ENCODE data around the gene GFRA1. TPM values are rescaled to one million over a fixed set of nuclear protein-coding genes. Genes with fewer than 3 reads are reported as not detected.

GFRA1 gene
- total and polyA plus RNA-seq, 2 donors (not counting 3 experiments of a cell fraction or from before 2014, with no cell fraction given): 0.22 to 0.88 TPM

- no TSS peak for BruUV-seq (replicated peaks)
- H3K79me2 ChIP-seq (ENCODE audit: control insufficient read depth, insufficient read depth, low read length): no peaks in the 10 kb centered on the region
- DNase-seq (ENCODE audit: low read depth, low spot score) (no peak), FAIRE-seq (no peak)
- no peak overlapping the region for H3K4me2 ChIP-seq (ENCODE audit: insufficient read depth, low read length)
- H4K20me1 ChIP-seq (replicated peaks; ENCODE audit: control insufficient read depth, extremely low read depth, insufficient read depth, low read length): no peaks in the 10 kb centered on the region
- dilution Hi-C loops (cut with MboI; ENCODE audit: extremely low pct_ligation_motif_present, low sequenced_read_pairs) (no loop called here), intact Hi-C loops (cut with micrococcal nuclease) (no loop called here)
- no peaks in the 10 kb centered on the region for H3K36me3 ChIP-seq (ENCODE audit: control insufficient read depth in 2 of 2, extremely low read depth in 1 of 2, insufficient read depth in 2 of 2, low read length in 2 of 2)
- ChIA-PET POLR2A (no interaction called here), CTCF (no interaction called here)
- H3K27me3 ChIP-seq (ENCODE audit: control insufficient read depth in 2 of 2, insufficient read depth in 2 of 2, low read length in 2 of 2): no peaks in the 10 kb centered on the region
- no peak overlapping the region for H3K9ac ChIP-seq (replicated peaks; ENCODE audit: extremely low read depth, insufficient read depth, low read length)
- no peaks in the 10 kb centered on the region for H3K4me1 ChIP-seq (ENCODE audit: control insufficient read depth, extremely low read depth, insufficient read depth, low read length)
- H3K9me1 ChIP-seq (replicated peaks; ENCODE audit: control insufficient read depth, extremely low read depth, insufficient read depth, low read length): no peaks in the 10 kb centered on the region
- no peak overlapping the region for H3K27ac ChIP-seq (ENCODE audit: insufficient read depth, low read depth, low read length)
- TF ChIP-seq MAX (IDR thresholded peaks at IDR 0.05; ENCODE audit: insufficient read depth, insufficient read length) (no peak), MYC (IDR thresholded peaks at IDR 0.05; ENCODE audit: low read depth, low read length) (no peak), POLR2AphosphoS5 (IDR thresholded peaks at IDR 0.05; ENCODE audit: insufficient read depth, low read depth, low read length) (no peak), JUN (IDR thresholded peaks at IDR 0.05; ENCODE audit: borderline replicate concordance, insufficient read depth, insufficient read length, low read depth) (no peak), FOS (IDR thresholded peaks at IDR 0.05; ENCODE audit: borderline replicate concordance, insufficient read depth, low read length) (no peak), GATA2 (IDR thresholded peaks at IDR 0.05; ENCODE audit: insufficient read depth, insufficient read length, low read depth, low read length) (no peak), EZH2 (IDR thresholded peaks at IDR 0.05; ENCODE audit: borderline replicate concordance, low read depth, low read length, severe bottlenecking) (no peak), POLR2A (IDR thresholded peaks at IDR 0.05; ENCODE audit: low read depth, low read length) (no peak)
- TF ChIP-seq, protein P1, sequence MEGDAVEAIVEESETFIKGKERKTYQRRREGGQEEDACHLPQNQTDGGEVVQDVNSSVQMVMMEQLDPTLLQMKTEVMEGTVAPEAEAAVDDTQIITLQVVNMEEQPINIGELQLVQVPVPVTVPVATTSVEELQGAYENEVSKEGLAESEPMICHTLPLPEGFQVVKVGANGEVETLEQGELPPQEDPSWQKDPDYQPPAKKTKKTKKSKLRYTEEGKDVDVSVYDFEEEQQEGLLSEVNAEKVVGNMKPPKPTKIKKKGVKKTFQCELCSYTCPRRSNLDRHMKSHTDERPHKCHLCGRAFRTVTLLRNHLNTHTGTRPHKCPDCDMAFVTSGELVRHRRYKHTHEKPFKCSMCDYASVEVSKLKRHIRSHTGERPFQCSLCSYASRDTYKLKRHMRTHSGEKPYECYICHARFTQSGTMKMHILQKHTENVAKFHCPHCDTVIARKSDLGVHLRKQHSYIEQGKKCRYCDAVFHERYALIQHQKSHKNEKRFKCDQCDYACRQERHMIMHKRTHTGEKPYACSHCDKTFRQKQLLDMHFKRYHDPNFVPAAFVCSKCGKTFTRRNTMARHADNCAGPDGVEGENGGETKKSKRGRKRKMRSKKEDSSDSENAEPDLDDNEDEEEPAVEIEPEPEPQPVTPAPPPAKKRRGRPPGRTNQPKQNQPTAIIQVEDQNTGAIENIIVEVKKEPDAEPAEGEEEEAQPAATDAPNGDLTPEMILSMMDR (IDR thresholded peaks at IDR 0.05; ENCODE audit: extremely low read depth in 1 of 2, insufficient read depth in 1 of 2, low read depth in 1 of 2, low read length in 2 of 2): no peak
- H3K4me3 ChIP-seq (replicated peaks in 1 of 3; ENCODE audit: insufficient read depth in 1 of 3, low read depth in 1 of 3, low read length in 3 of 3): no peak overlapping the region
- H3K9me3 ChIP-seq (replicated peaks; ENCODE audit: control insufficient read depth, insufficient read depth, low read length): peaks cover 6% of the 10 kb centered on the region
- no peak overlapping the region for H2AFZ ChIP-seq (ENCODE audit: low read depth, low read length)
Observed at GRCh38 chr10:116163333-116164131, 109.5 kb downstream of the GFRA1 start.
